Caco-2 (cell line): ENCODE results near the gene CLEC16A. TPM values are rescaled to one million over a fixed set of nuclear protein-coding genes. Genes with fewer than 3 reads are reported as not detected.
"Not testable (repeated sequence)": the region's sequence is repeated elsewhere in the genome, so short reads cannot be mapped to it uniquely, and the experiment has no call there.

Source experiments
- BruUV-seq: library from RNA; stranded (reverse); fragments of 400-500 nt; replicated peaks from 2 replicates; lab custom pipeline; 2021; lab: Mats Ljungman, UMichigan
- CTCF ChIA-PET: fragments of 300-600 bp; sonication (Branson Sonifier 250); formaldehyde crosslinking; loops from one replicate; lab custom pipeline; 2022; ENCODE audit warnings: antibody characterized with exemption; lab: Charles Lee
- POLR2A ChIA-PET: fragments of 300-600 bp; sonication (Branson Sonifier 250); formaldehyde crosslinking; loops from one replicate; lab custom pipeline; 2022; ENCODE audit warnings: antibody characterized with exemption; lab: Charles Lee
- DNase-seq, 2 experiments: peaks; one replicate each; pipeline versions ENCODE4 v3.0.0 to v3.0.0-alpha.2; 2020 to 2022
- H3K27me3 ChIP-seq: replicated peaks from 2 replicates; pipeline ENCODE4 v1.6.0; 2011; ENCODE audit warnings: low read length; ENCODE audit not compliant: control insufficient read depth, insufficient read depth
- H3K36me3 ChIP-seq: 2 replicates; pipeline ENCODE4 v1.5.1; 2011; ENCODE audit warnings: low read length; ENCODE audit not compliant: control insufficient read depth, insufficient read depth
- H3K4me1 ChIP-seq: fragments of 250-450 bp; sonication (Bioruptor Pico); 2 replicates; pipeline ENCODE4 v1.5.1; 2020; ENCODE audit warnings: mild to moderate bottlenecking
- H3K4me3 ChIP-seq: 2 replicates; pipeline ENCODE4 v1.5.1; 2011; ENCODE audit warnings: low read depth, mild to moderate bottlenecking, control low read depth, low read length
- H3K9me3 ChIP-seq: fragments of 250-450 bp; sonication (Bioruptor Pico); 2 replicates; pipeline ENCODE4 v1.5.1; 2020; ENCODE audit warnings: mild to moderate bottlenecking, moderate library complexity
- H3K27ac Mint-ChIP-seq: one replicate; pipeline ENCODE4 v1.8.0; 2022; ENCODE audit warnings: mixed read lengths; ENCODE audit not compliant: unreplicated experiment
- H3K27me3 Mint-ChIP-seq: one replicate; pipeline ENCODE4 v1.8.0; 2022; ENCODE audit warnings: mixed read lengths; ENCODE audit not compliant: insufficient read depth, unreplicated experiment
- H3K36me3 Mint-ChIP-seq: one replicate; pipeline ENCODE4 v1.8.0; 2022; ENCODE audit warnings: mild to moderate bottlenecking, mixed read lengths; ENCODE audit not compliant: insufficient read depth, unreplicated experiment
- H3K4me1 Mint-ChIP-seq: one replicate; pipeline ENCODE4 v1.8.0; 2022; ENCODE audit warnings: low read depth, mixed read lengths; ENCODE audit not compliant: unreplicated experiment
- H3K4me3 Mint-ChIP-seq: one replicate; pipeline ENCODE4 v1.8.0; 2022; ENCODE audit warnings: mild to moderate bottlenecking, moderate library complexity, mixed read lengths; ENCODE audit not compliant: unreplicated experiment
- H3K9me3 Mint-ChIP-seq: one replicate; pipeline ENCODE4 v1.8.0; 2022; ENCODE audit warnings: mixed read lengths; ENCODE audit not compliant: unreplicated experiment
- intact Hi-C: fragments of 100-400 bp; cut with micrococcal nuclease; formaldehyde crosslinking; loops from one replicate; pipeline ENCODE4 v1.10.0; 2022; ENCODE audit not compliant: unreplicated experiment
- total RNA-seq: library from RNA; stranded (reverse); gene quantifications from 2 replicates; pipeline ENCODE4 v1.2.3, GENCODE V29; 2022
- TF ChIP-seq, protein P1 (sequence below), 2 experiments: fragments of 200-600 bp in 1 of 2; IDR thresholded peaks; 1 replicate in 1 of 2; 2 replicates in 1 of 2; pipeline versions ENCODE4 v1.5.1 to v1.8.0; 2011 to 2022; ENCODE audit warnings: antibody characterized with exemption in 1 of 2, control low read depth in 1 of 2, inconsistent platforms in 1 of 2, low read depth in 1 of 2, low read length in 1 of 2, mild to moderate bottlenecking in 1 of 2, moderate library complexity in 1 of 2; ENCODE audit not compliant: insufficient read depth in 1 of 2, severe bottlenecking in 1 of 2, unreplicated experiment in 1 of 2

Gene CLEC16A
- total RNA-seq, 1 experiment from 2014 or later: 27.0 TPM

DNA sequence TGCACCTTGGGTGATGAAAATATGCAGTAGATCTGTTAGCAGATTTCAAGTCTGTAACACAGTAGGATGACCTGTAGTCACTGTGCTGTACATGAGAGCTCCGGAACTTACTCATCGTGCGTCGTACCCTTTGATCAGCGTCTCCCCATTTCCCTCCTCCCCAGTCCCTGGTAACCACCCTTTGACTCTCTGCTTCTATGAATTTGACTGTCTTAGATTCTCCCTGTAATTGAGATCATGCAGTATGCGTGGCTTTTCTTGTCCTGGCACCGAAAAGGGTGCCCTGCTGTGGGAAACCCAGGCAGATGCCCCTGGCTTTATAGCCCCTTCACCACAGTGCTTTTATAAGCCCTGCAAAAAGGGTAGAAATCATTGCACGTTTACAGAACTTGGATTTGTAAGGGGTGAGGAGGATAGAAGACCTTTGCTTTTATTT, 20.5 kb downstream of the CLEC16A start:
- Histone ChIP-seq H3K4me1 (no peaks in the 10 kb centered on the region), H3K4me3 (no peak overlapping the region), H3K36me3 (no peaks in the 10 kb centered on the region; the same call in 1 of the 2 replicates), H3K27me3 (no peaks in the 10 kb centered on the region), H3K9me3 (no peaks in the 10 kb centered on the region)
- POLR2A ChIA-PET: no interaction called here
- Mint-ChIP-seq H3K9me3 (no peaks in the 10 kb centered on the region), H3K27me3 (no peaks in the 10 kb centered on the region), H3K4me1 (no peaks in the 10 kb centered on the region), H3K4me3 (no peak overlapping the region), H3K27ac (no peak overlapping the region), H3K36me3 (peaks cover 8% of the 10 kb centered on the region)
- CTCF ChIA-PET: no interaction called here
- intact Hi-C loops: loop anchor here (1.0 kb wide), 1 partner anchor 11 kb away; no protein-coding TSS in a partner anchor
- no peak for DNase-seq
- TF ChIP-seq, protein P1, sequence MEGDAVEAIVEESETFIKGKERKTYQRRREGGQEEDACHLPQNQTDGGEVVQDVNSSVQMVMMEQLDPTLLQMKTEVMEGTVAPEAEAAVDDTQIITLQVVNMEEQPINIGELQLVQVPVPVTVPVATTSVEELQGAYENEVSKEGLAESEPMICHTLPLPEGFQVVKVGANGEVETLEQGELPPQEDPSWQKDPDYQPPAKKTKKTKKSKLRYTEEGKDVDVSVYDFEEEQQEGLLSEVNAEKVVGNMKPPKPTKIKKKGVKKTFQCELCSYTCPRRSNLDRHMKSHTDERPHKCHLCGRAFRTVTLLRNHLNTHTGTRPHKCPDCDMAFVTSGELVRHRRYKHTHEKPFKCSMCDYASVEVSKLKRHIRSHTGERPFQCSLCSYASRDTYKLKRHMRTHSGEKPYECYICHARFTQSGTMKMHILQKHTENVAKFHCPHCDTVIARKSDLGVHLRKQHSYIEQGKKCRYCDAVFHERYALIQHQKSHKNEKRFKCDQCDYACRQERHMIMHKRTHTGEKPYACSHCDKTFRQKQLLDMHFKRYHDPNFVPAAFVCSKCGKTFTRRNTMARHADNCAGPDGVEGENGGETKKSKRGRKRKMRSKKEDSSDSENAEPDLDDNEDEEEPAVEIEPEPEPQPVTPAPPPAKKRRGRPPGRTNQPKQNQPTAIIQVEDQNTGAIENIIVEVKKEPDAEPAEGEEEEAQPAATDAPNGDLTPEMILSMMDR (IDR thresholded peaks at IDR 0.05; ENCODE audit: insufficient read depth in 1 of 2, low read depth in 1 of 2, low read length in 1 of 2, severe bottlenecking in 1 of 2, unreplicated experiment in 1 of 2): no peak
- no TSS peak for BruUV-seq

DNA sequence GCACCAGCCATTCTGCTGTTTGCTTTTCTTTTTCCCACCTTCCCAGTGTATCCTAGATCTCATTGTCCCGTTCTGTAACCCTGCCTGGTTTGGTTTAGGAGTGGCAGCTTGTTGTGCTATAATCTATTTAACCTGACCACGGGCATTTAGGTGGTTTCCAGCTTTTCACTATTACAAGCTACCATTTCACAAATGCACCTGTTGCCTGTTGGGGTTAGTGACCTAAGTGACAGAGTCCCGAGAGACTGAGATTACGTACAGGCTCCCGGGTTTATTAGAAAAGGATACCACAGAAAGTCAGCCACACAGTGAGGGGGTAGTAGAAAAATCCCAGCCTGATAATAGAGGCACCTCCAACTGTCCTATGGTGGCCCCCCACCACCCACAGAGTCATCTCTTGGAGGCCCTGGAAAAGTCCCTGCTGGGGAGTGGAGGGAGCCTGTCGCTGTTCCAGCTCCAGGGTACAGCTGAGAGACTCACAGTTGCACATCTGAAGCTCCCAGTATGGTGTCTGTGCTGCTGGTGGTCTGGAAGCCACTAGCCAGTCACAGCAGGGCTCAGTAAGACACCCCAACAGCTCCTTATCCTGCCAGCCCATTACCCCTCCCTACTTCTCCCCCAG, 21.2 kb downstream of the CLEC16A start:
- Histone ChIP-seq H3K4me1 (no peaks in the 10 kb centered on the region), H3K36me3 (no peaks in the 10 kb centered on the region; the same call in 1 of the 2 replicates), H3K27me3 (no peaks in the 10 kb centered on the region), H3K4me3 (no peak overlapping the region), H3K9me3 (no peaks in the 10 kb centered on the region)
- BruUV-seq: no TSS peak
- Mint-ChIP-seq H3K27me3 (no peaks in the 10 kb centered on the region), H3K9me3 (no peaks in the 10 kb centered on the region), H3K4me3 (no peak overlapping the region), H3K4me1 (no peaks in the 10 kb centered on the region), H3K36me3 (peaks cover 9% of the 10 kb centered on the region), H3K27ac (no peak overlapping the region)
- ChIA-PET POLR2A (no interaction called here), CTCF (interaction anchor here (0.6 kb wide), 1 partner anchor 212 kb away, joined by 5 read pairs; no protein-coding TSS in a partner anchor)
- no peak for DNase-seq
- TF ChIP-seq, protein P1 (IDR thresholded peaks at IDR 0.05; ENCODE audit: insufficient read depth in 1 of 2, low read depth in 1 of 2, low read length in 1 of 2, severe bottlenecking in 1 of 2, unreplicated experiment in 1 of 2): no peak
- intact Hi-C loops: no loop called here

DNA sequence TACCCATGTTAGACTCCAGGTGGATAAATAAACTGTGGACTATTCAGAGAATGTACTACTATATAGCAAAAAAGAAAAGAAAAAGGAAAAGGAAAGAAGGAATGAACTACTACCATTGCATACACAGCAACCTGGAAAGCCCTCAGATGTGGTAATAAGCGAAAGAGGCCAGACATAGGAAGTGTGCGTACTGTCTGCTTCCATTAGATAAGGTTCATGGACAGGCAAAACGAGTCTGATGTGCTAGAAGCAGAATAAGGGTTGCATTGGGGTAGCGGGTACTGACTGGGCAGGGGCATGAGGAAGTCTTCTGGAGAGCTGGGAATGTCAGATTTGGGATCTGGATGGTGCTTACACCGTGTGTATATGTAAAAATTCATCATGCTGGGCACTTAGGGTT, 21.8 kb downstream of the CLEC16A start:
- no TSS peak for BruUV-seq
- TF ChIP-seq, protein P1 (IDR thresholded peaks at IDR 0.05; ENCODE audit: insufficient read depth in 1 of 2, low read depth in 1 of 2, low read length in 1 of 2, severe bottlenecking in 1 of 2, unreplicated experiment in 1 of 2): no peak
- Mint-ChIP-seq H3K36me3 (peaks cover 15% of the 10 kb centered on the region), H3K27ac (no peak overlapping the region), H3K27me3 (no peaks in the 10 kb centered on the region), H3K9me3 (no peaks in the 10 kb centered on the region), H3K4me3 (no peak overlapping the region), H3K4me1 (no peaks in the 10 kb centered on the region)
- Histone ChIP-seq H3K4me3 (no peak overlapping the region), H3K27me3 (no peaks in the 10 kb centered on the region), H3K36me3 (no peaks in the 10 kb centered on the region; the same call in 1 of the 2 replicates), H3K4me1 (no peaks in the 10 kb centered on the region), H3K9me3 (no peaks in the 10 kb centered on the region)
- CTCF ChIA-PET: interaction anchor here (0.6 kb wide), 1 partner anchor 212 kb away, joined by 5 read pairs; no protein-coding TSS in a partner anchor
- POLR2A ChIA-PET: no interaction called here
- intact Hi-C loops: no loop called here
- no peak for DNase-seq

DNA sequence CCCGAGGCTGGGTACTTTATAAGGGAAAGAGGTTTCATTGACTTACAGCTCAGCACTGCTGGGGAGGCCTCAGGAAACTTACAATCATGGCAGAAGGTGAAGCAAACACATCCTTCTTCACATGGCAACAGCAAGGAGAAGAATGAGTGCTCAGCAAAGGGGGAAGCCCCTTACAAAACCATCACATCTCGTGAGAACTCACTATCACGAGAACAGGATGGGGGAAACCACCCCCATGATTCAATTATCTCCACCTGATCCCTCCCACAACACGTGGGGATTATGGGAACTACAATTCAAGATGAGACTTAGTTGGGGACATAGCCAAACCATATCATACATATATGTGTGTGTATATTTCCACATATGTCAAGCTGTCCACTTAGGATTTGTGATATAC, 22.2 kb downstream of the CLEC16A start:
- H3K36me3 ChIP-seq, H3K4me1 ChIP-seq, H3K4me3 Mint-ChIP-seq, H3K4me1 Mint-ChIP-seq, H3K27me3 Mint-ChIP-seq, H3K27ac Mint-ChIP-seq, intact Hi-C loops, H3K4me3 ChIP-seq, H3K27me3 ChIP-seq, H3K9me3 Mint-ChIP-seq, BruUV-seq, DNase-seq, POLR2A ChIA-PET, CTCF ChIA-PET, H3K9me3 ChIP-seq: not testable (repeated sequence)
- peaks cover 15% of the 10 kb centered on the region for H3K36me3 Mint-ChIP-seq
